Neural crest cell (in vitro differentiated cells): ENCODE results near the gene TULP4. TPM values are rescaled to one million over a fixed set of nuclear protein-coding genes. Genes with fewer than 3 reads are reported as not detected.

Experiments used
- DNase-seq: peaks from one replicate; pipeline ENCODE4 v3.0.0; 2021; ENCODE audit warnings: low read depth, mixed read lengths, low spot score
- H3K27ac Mint-ChIP-seq: one replicate; pipeline ENCODE4 v1.8.0; 2021; ENCODE audit warnings: mild to moderate bottlenecking, mixed read lengths; ENCODE audit not compliant: unreplicated experiment
- H3K27me3 Mint-ChIP-seq: 2 replicates; pipeline ENCODE4 v1.8.0; 2021; ENCODE audit warnings: low read depth, mild to moderate bottlenecking, mixed read lengths
- H3K36me3 Mint-ChIP-seq: 2 replicates; pipeline ENCODE4 v1.8.0; 2021; ENCODE audit warnings: low read depth, mild to moderate bottlenecking, mixed read lengths
- H3K4me1 Mint-ChIP-seq: 2 replicates; pipeline ENCODE4 v1.8.0; 2021; ENCODE audit warnings: mixed read lengths
- H3K4me3 Mint-ChIP-seq: one replicate; pipeline ENCODE4 v1.8.0; 2021; ENCODE audit warnings: mild to moderate bottlenecking, mixed read lengths
- H3K9me3 Mint-ChIP-seq: 2 replicates; pipeline ENCODE4 v1.8.0; 2021; ENCODE audit warnings: mixed read lengths
- total RNA-seq: library from RNA; stranded (reverse); gene quantifications from 2 replicates; pipeline ENCODE4 v1.2.1, GENCODE V29; 2021
- TF ChIP-seq, protein P1 (sequence below): fragments of 200-600 bp; sonication (generic); conservative IDR thresholded peaks from 2 replicates; pipeline ENCODE4 v1.5.0; 2021; ENCODE audit warnings: antibody characterized with exemption, mild to moderate bottlenecking

Gene TULP4
- total RNA-seq, 1 donor from 2014 or later: 115 TPM

DNA sequence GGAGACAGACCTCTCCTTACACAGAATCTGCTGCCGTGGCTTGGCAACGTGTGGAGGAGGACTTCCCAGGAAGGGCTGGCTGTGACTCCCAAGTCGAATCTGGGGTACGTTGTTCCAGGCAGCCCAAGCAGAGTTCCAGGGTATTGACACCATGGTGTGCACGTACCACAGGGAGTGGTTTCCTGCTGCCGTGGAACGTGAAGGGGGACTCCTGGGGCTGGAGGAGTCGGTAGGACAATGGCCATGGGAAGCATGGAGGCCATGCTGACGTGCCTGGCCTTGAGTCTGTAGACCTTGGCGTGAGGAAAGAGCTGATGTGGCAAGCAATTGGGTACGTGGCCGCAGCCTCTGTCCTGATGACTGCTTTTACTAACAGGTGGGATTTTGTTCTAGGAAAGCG is 119.3 kb downstream of the TULP4 start:
- DNase-seq: no peak
- H3K4me1 Mint-ChIP-seq: no peaks in the 10 kb centered on the region
- no peak overlapping the region for H3K27ac Mint-ChIP-seq
- H3K4me3 Mint-ChIP-seq: no peak overlapping the region
- TF ChIP-seq, protein P1, sequence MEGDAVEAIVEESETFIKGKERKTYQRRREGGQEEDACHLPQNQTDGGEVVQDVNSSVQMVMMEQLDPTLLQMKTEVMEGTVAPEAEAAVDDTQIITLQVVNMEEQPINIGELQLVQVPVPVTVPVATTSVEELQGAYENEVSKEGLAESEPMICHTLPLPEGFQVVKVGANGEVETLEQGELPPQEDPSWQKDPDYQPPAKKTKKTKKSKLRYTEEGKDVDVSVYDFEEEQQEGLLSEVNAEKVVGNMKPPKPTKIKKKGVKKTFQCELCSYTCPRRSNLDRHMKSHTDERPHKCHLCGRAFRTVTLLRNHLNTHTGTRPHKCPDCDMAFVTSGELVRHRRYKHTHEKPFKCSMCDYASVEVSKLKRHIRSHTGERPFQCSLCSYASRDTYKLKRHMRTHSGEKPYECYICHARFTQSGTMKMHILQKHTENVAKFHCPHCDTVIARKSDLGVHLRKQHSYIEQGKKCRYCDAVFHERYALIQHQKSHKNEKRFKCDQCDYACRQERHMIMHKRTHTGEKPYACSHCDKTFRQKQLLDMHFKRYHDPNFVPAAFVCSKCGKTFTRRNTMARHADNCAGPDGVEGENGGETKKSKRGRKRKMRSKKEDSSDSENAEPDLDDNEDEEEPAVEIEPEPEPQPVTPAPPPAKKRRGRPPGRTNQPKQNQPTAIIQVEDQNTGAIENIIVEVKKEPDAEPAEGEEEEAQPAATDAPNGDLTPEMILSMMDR: no peak
- H3K27me3 Mint-ChIP-seq: no peaks in the 10 kb centered on the region
- peaks cover 24% of the 10 kb centered on the region for H3K36me3 Mint-ChIP-seq
- peaks cover 3% of the 10 kb centered on the region for H3K9me3 Mint-ChIP-seq

DNA sequence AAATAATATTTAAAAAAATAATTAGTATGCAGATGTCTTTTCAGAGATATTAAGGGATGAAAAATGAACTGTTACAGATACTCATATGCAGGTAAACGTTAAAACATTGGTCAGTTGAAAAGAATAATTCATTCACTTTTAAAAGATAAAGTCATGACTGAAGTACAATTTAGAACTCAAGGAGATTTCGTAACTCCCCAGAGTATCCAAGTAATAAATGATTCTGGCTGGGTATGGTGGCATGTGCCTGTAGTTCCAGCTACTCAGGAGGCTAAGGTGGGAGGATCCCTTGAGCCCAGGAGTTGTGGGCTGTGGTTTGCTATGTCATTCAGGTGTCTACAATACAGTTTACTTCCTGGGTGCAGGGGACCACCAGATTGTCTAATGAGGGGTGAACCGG is 125.3 kb downstream of the TULP4 start:
- no peak for DNase-seq
- Mint-ChIP-seq H3K27me3 (no peaks in the 10 kb centered on the region), H3K27ac (no peak overlapping the region), H3K4me3 (no peak overlapping the region), H3K4me1 (peaks cover 5% of the 10 kb centered on the region), H3K9me3 (no peaks in the 10 kb centered on the region), H3K36me3 (peaks cover 10% of the 10 kb centered on the region)
- TF ChIP-seq, protein P1: no peak

DNA sequence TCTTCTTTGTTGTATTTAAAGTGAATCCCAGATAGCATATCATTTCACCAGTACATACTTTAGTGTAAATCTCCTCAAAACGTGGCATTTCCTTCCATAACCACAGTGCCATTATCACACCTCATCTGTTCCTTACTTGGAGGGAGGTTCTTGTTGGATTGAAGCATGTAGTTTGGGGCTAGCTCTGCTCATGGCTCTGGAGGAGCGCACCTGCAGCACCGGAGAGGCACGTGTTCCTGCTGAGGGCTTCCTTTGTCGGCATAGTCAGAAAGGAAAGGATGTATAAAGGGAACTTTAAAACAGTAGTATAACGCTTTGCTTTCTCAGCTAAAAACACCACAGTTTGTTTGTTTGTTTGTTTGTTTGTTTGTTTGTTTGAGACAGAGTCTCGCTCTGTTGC is 126.0 kb downstream of the TULP4 start:
- TF ChIP-seq, protein P1: no peak
- Mint-ChIP-seq H3K27me3 (no peaks in the 10 kb centered on the region), H3K4me1 (peaks cover 5% of the 10 kb centered on the region), H3K36me3 (peaks cover 7% of the 10 kb centered on the region), H3K27ac (no peak overlapping the region), H3K4me3 (no peak overlapping the region), H3K9me3 (no peaks in the 10 kb centered on the region)
- no peak for DNase-seq

DNA sequence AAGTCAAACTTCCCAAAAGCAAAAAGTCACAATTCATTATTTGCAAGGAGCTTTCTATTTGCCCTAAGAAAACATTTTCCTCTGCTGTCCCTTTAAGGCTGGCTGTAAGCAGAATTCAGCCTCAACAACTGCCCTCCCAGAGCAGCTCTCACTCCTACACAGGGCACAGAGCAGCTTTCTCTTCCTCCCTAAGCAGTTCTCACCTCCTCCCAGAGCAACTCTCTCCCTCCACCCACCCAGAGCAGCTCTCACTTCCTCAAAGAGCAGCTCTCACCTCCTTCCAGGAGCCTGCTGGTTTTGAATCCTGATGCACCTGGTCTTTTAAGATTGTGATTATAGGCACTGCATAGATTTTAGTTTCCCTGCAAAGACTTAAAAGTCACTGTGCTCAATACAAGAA is 127.0 kb downstream of the TULP4 start:
- Mint-ChIP-seq H3K9me3 (no peaks in the 10 kb centered on the region), H3K4me3 (no peak overlapping the region), H3K27ac (no peak overlapping the region), H3K4me1 (peaks cover 5% of the 10 kb centered on the region), H3K36me3 (peaks cover 10% of the 10 kb centered on the region), H3K27me3 (no peaks in the 10 kb centered on the region)
- TF ChIP-seq, protein P1: no peak
- no peak for DNase-seq

DNA sequence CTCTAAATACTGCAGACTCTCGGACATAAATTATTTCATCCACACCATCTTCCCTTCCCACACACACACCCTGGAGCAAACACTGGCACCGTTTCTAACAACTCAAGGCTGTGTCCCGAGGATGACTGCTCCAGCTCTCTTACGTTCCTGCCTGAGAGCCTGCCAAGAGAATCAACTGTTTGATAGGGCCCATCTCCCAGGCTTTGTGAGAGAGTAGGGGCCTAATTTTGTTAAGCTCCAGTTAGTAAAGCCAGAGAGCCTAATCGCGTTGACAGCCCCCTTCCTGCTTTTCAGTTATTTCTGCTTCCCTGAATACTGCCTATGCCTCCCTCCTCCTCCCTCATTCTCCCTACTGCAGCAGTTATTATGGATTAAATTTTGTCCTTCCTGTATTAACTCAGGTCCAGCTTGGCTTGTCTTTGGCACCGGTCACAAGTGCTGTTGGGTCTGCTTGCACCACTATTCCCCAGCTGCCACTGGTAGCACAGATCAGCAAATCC is 129.5 kb downstream of the TULP4 start:
- Mint-ChIP-seq H3K4me3 (no peak overlapping the region), H3K27ac (peak overlapping the region; percentile 68), H3K9me3 (no peaks in the 10 kb centered on the region), H3K36me3 (peaks cover 8% of the 10 kb centered on the region), H3K27me3 (no peaks in the 10 kb centered on the region), H3K4me1 (peaks cover 5% of the 10 kb centered on the region)
- TF ChIP-seq, protein P1: no peak
- no peak for DNase-seq

DNA sequence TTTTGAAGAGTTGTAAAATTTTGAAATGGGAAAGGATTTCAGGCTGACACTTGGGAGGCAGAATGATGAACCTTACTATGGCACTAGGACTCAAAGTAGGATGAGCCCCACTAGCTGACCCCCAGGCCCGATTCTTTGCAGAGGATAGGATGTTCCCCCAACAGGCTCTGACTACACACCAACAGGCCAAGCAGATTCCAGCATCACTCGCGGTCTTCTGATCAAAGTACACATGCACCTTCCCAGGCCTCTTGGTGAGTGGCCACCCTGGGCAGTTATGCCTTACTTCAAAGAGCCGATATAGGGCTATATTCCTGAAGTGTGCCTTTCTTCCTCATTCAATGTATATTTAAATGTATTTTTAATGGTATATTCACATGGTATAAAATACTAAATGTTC is 130.0 kb downstream of the TULP4 start:
- Mint-ChIP-seq H3K9me3 (no peaks in the 10 kb centered on the region), H3K4me3 (no peak overlapping the region), H3K27ac (no peak overlapping the region), H3K36me3 (peaks cover 8% of the 10 kb centered on the region), H3K27me3 (no peaks in the 10 kb centered on the region), H3K4me1 (peaks cover 5% of the 10 kb centered on the region)
- TF ChIP-seq, protein P1: no peak
- DNase-seq: no peak
